OCI-LY7 (cell line): ENCODE data around the gene NFATC2. TPM values are rescaled to one million over a fixed set of nuclear protein-coding genes. Genes with fewer than 3 reads are reported as not detected.

ENCODE experiments used
- BruUV-seq: library from RNA; stranded (reverse); fragments of 400-500 nt; replicated peaks from 2 replicates; lab custom pipeline; 2021; lab: Mats Ljungman, UMichigan
- CTCF ChIA-PET: fragments of 300-600 bp; sonication (Branson Sonifier 250); formaldehyde crosslinking; loops from one replicate; lab custom pipeline; 2022; ENCODE audit warnings: antibody characterized with exemption; ENCODE audit not compliant: unreplicated experiment; lab: Charles Lee
- POLR2A ChIA-PET: fragments of 300-600 bp; sonication (Branson Sonifier 250); formaldehyde crosslinking; loops from one replicate; lab custom pipeline; 2022; ENCODE audit warnings: antibody characterized with exemption; lab: Charles Lee
- DNase-seq: peaks from one replicate; pipeline ENCODE4 v3.0.0-alpha.2; 2015; ENCODE audit warnings: low spot score
- H2AFZ ChIP-seq: fragments of 200-600 bp; sonication (generic), shearing (Covaris generic); 2 replicates; pipeline ENCODE4 v1.6.1; 2014; ENCODE audit warnings: mild to moderate bottlenecking, antibody characterized with exemption, low read length, moderate library complexity
- H3K27ac ChIP-seq: fragments of 200-600 bp; sonication (generic); 2 replicates; pipeline ENCODE4 v1.5.1; 2014; ENCODE audit warnings: mixed run types, low read depth, mild to moderate bottlenecking, moderate library complexity, low read length, inconsistent platforms; ENCODE audit not compliant: poor library complexity, severe bottlenecking
- H3K36me3 ChIP-seq: fragments of 200-600 bp; sonication (generic); 2 replicates; pipeline ENCODE4 v1.6.1; 2014; ENCODE audit warnings: mild to moderate bottlenecking, antibody characterized with exemption, low read length, moderate library complexity, mixed read lengths; ENCODE audit not compliant: insufficient read depth
- H3K4me1 ChIP-seq: fragments of 200-600 bp; sonication (generic); 2 replicates; pipeline ENCODE4 v1.5.1; 2014; ENCODE audit warnings: mild to moderate bottlenecking, low read length; ENCODE audit not compliant: insufficient read depth, poor library complexity, severe bottlenecking
- H3K4me2 ChIP-seq: fragments of 200-600 bp; sonication (generic); 2 replicates; pipeline ENCODE4 v1.6.1; 2014; ENCODE audit warnings: mild to moderate bottlenecking, low read length
- H3K4me3 ChIP-seq: fragments of 200-600 bp; sonication (generic); 2 replicates; pipeline ENCODE4 v1.5.1; 2014; ENCODE audit warnings: mild to moderate bottlenecking, low read depth, low read length; ENCODE audit not compliant: poor library complexity, severe bottlenecking
- H3K79me2 ChIP-seq: fragments of 200-600 bp; sonication (generic); 2 replicates; pipeline ENCODE4 v1.6.1; 2016; ENCODE audit warnings: low read depth, mild to moderate bottlenecking, low read length, moderate library complexity, mixed read lengths; ENCODE audit not compliant: insufficient read depth
- H3K9me2 ChIP-seq: fragments of 200-600 bp; sonication (generic); 2 replicates; pipeline ENCODE4 v1.6.1; 2016; ENCODE audit warnings: mild to moderate bottlenecking, low read length, mixed read lengths; ENCODE audit not compliant: insufficient read depth
- H3K9me3 ChIP-seq: fragments of 200-600 bp; sonication (generic); 2 replicates; pipeline ENCODE4 v1.6.1; 2014; ENCODE audit warnings: mild to moderate bottlenecking, mixed run types, low read length, mixed read lengths
- H4K20me1 ChIP-seq: fragments of 200-600 bp; sonication (generic); 2 replicates; pipeline ENCODE4 v1.6.1; 2014; ENCODE audit warnings: mild to moderate bottlenecking, antibody characterized with exemption, low read length, moderate library complexity, mixed read lengths; ENCODE audit not compliant: insufficient read depth
- CTCF ChIP-seq: fragments of 200-600 bp; sonication (generic); conservative IDR thresholded peaks from 2 replicates; pipeline ENCODE4 v1.5.1; 2014; ENCODE audit warnings: mild to moderate bottlenecking, antibody characterized with exemption, low read length, moderate library complexity, mixed read lengths
- EZH2phosphoT487 ChIP-seq: fragments of 200-600 bp; sonication (generic); IDR thresholded peaks from 2 replicates; pipeline ENCODE4 v1.6.1; 2018; ENCODE audit warnings: low read depth, borderline replicate concordance, mild to moderate bottlenecking, mixed run types, antibody characterized with exemption, low read length, moderate library complexity, mixed read lengths
- intact Hi-C: fragments of 100-400 bp; cut with micrococcal nuclease; formaldehyde crosslinking; loops from one replicate; pipeline ENCODE4 v1.10.0; 2022; ENCODE audit not compliant: unreplicated experiment
- total RNA-seq, 2 experiments: library from RNA; depleted of rRNA in 1 of 2; stranded (reverse); fragments of >200 nt in 1 of 2; shearing (Covaris generic) in 1 of 2; gene quantifications; 2 replicates each; pipeline ENCODE4 v1.2.3, GENCODE V29; 2014 to 2022

The NFATC2 gene
- total RNA-seq, 2 experiments from 2014 or later = 12.5 to 43.8 TPM

GRCh38 chr20:51348876-51349275 lies 193.6 kb downstream of the NFATC2 start:
- DNase-seq = no peak
- no peaks in the 10 kb centered on the region for H4K20me1 ChIP-seq
- no peak overlapping the region for H3K27ac ChIP-seq
- intact Hi-C loops = no loop called here
- ChIA-PET CTCF (no interaction called here), POLR2A (no interaction called here)
- H3K4me2 ChIP-seq = no peak overlapping the region
- H3K36me3 ChIP-seq = no peaks in the 10 kb centered on the region
- H2AFZ ChIP-seq = no peak overlapping the region
- H3K9me3 ChIP-seq = no peaks in the 10 kb centered on the region
- H3K4me1 ChIP-seq = no peaks in the 10 kb centered on the region
- H3K79me2 ChIP-seq = no peaks in the 10 kb centered on the region
- BruUV-seq = no TSS peak
- no peak for TF ChIP-seq EZH2phosphoT487
- TF ChIP-seq CTCF = no peak
- no peaks in the 10 kb centered on the region for H3K9me2 ChIP-seq
- no peak overlapping the region for H3K4me3 ChIP-seq

- ChIA-PET POLR2A (no interaction called here), CTCF (no interaction called here)
- H3K9me3 ChIP-seq = no peaks in the 10 kb centered on the region
- H3K9me2 ChIP-seq = no peaks in the 10 kb centered on the region
- H3K36me3 ChIP-seq = no peaks in the 10 kb centered on the region
- no peak overlapping the region for H3K4me2 ChIP-seq
- H3K79me2 ChIP-seq = no peaks in the 10 kb centered on the region
- no peak overlapping the region for H2AFZ ChIP-seq
- no peak overlapping the region for H3K27ac ChIP-seq
- intact Hi-C loops = no loop called here
- TF ChIP-seq CTCF = no peak
- no peak for TF ChIP-seq EZH2phosphoT487
- no peak overlapping the region for H3K4me3 ChIP-seq
- no peak for DNase-seq
- H3K4me1 ChIP-seq = no peaks in the 10 kb centered on the region
- no peaks in the 10 kb centered on the region for H4K20me1 ChIP-seq
- no TSS peak for BruUV-seq
Measured at GRCh38 chr20:51347831-51348230, 194.7 kb downstream of the NFATC2 start.

GRCh38 chr20:51346686-51347485 lies 195.6 kb downstream of the NFATC2 start:
- intact Hi-C loops = no loop called here
- TF ChIP-seq EZH2phosphoT487 = no peak
- TF ChIP-seq CTCF = no peak
- Histone ChIP-seq H3K9me2 (no peaks in the 10 kb centered on the region), H2AFZ (no peak overlapping the region), H3K36me3 (no peaks in the 10 kb centered on the region), H3K9me3 (no peaks in the 10 kb centered on the region), H3K27ac (no peak overlapping the region), H4K20me1 (no peaks in the 10 kb centered on the region), H3K4me3 (no peak overlapping the region), H3K4me2 (no peak overlapping the region), H3K79me2 (no peaks in the 10 kb centered on the region), H3K4me1 (no peaks in the 10 kb centered on the region)
- DNase-seq = no peak
- ChIA-PET POLR2A (no interaction called here), CTCF (interaction anchor here (0.6 kb wide), 1 partner anchor 361 kb away, joined by 3 read pairs; no protein-coding TSS in a partner anchor)
- BruUV-seq = no TSS peak
